Parietal lobe (tissue), 1 donor: ENCODE results near the gene DACT2. TPM values are rescaled to one million over a fixed set of nuclear protein-coding genes. Genes with fewer than 3 reads are reported as not detected.

Experiments used
- total RNA-seq: library from RNA; depleted of rRNA; stranded (reverse); fragments of >200 nt; gene quantifications from one replicate; pipeline ENCODE4 v1.2.3, GENCODE V29; 2014

DACT2 gene
- total RNA-seq = 1.3 TPM

GRCh38 chr6:168319279-168320111 lies at the start of gene DACT2:
DACT2 (minus strand) TSS chr6:168319777; CDS start chr6:168319633, 144 bp downstream.

Other genes with a start within 250 kb of the DACT2 start
- gene FRMD1, start 240.6 kb downstream of the DACT2 start, total RNA-seq = not detected
- gene SMOC2, start 121.4 kb upstream of the DACT2 start, total RNA-seq = 1.3 TPM